Mesothelial cell of epicardium (in vitro differentiated cells): ENCODE data around the gene LTB4R. TPM values are rescaled to one million over a fixed set of nuclear protein-coding genes. Genes with fewer than 3 reads are reported as not detected.

Experiments
- DNase-seq, 2 experiments: peaks; one replicate each; pipeline ENCODE4 v3.0.0; 2021; ENCODE audit warnings: low spot score in 2 of 2; ENCODE audit not compliant: unreplicated experiment in 2 of 2
- H3K27ac Mint-ChIP-seq: 2 replicates; pipeline ENCODE4 v1.8.0; 2021; ENCODE audit warnings: mixed read lengths
- H3K27me3 Mint-ChIP-seq: 2 replicates; pipeline ENCODE4 v1.8.0; 2021; ENCODE audit warnings: low read depth, mixed read lengths
- H3K36me3 Mint-ChIP-seq: 2 replicates; pipeline ENCODE4 v1.8.0; 2021; ENCODE audit warnings: mixed read lengths
- H3K4me1 Mint-ChIP-seq: 2 replicates; pipeline ENCODE4 v1.8.0; 2021; ENCODE audit warnings: mixed read lengths
- H3K4me3 Mint-ChIP-seq: 2 replicates; pipeline ENCODE4 v1.8.0; 2021; ENCODE audit warnings: mild to moderate bottlenecking, moderate library complexity, mixed read lengths
- H3K9me3 Mint-ChIP-seq: 2 replicates; pipeline ENCODE4 v1.8.0; 2021; ENCODE audit warnings: mixed read lengths
- CTCF ChIP-seq: fragments of 200-600 bp; sonication (generic); IDR thresholded peaks from one replicate; pipeline ENCODE4 v1.5.0; 2021; ENCODE audit warnings: antibody characterized with exemption; ENCODE audit not compliant: unreplicated experiment
- total RNA-seq: library from RNA; stranded (reverse); gene quantifications from 3 replicates; pipeline ENCODE4 v1.2.1, GENCODE V29; 2021

Gene LTB4R
- total RNA-seq, 1 donor from 2014 or later = 11.8 TPM

- TF ChIP-seq CTCF = no peak
- DNase-seq = no peak
- peak overlapping the region; percentile 84 for H3K4me3 Mint-ChIP-seq
- peaks cover 13% of the 10 kb centered on the region for H3K36me3 Mint-ChIP-seq
- peak overlapping the region; percentile 93 for H3K27ac Mint-ChIP-seq
- H3K27me3 Mint-ChIP-seq = no peaks in the 10 kb centered on the region
- peaks cover 24% of the 10 kb centered on the region for H3K4me1 Mint-ChIP-seq
- H3K9me3 Mint-ChIP-seq = no peaks in the 10 kb centered on the region
These were observed 40.7 kb upstream of the LTB4R start for GRCh38 chr14:24270537-24271133.

- peaks cover 24% of the 10 kb centered on the region for H3K4me1 Mint-ChIP-seq
- TF ChIP-seq CTCF = peak; percentile 42
- H3K36me3 Mint-ChIP-seq = peaks cover 11% of the 10 kb centered on the region
- H3K9me3 Mint-ChIP-seq = no peaks in the 10 kb centered on the region
- H3K4me3 Mint-ChIP-seq = peak within 1 kb of the TSS; percentile 84
- no peaks in the 10 kb centered on the region for H3K27me3 Mint-ChIP-seq
- DNase-seq = peak; percentile 79 to 91
- peak within 1 kb of the TSS; percentile 93 for H3K27ac Mint-ChIP-seq
These were observed 40.0 kb upstream of the LTB4R start, which contains the start of gene RABGGTA for GRCh38 chr14:24271134-24271833. Gene RABGGTA (minus strand): TSS chr14:24271597. CDS start chr14:24271115, 482 bp downstream.

- Mint-ChIP-seq H3K4me3 (peak overlapping the region; percentile 84), H3K27ac (peak overlapping the region; percentile 78), H3K36me3 (peaks cover 6% of the 10 kb centered on the region), H3K27me3 (no peaks in the 10 kb centered on the region), H3K4me1 (peaks cover 24% of the 10 kb centered on the region), H3K9me3 (no peaks in the 10 kb centered on the region)
- TF ChIP-seq CTCF = no peak
- no peak for DNase-seq
These were observed 39.5 kb upstream of the LTB4R start for GRCh38 chr14:24271834-24272263.

- Mint-ChIP-seq H3K9me3 (no peaks in the 10 kb centered on the region), H3K4me3 (peak overlapping the region; percentile 84), H3K27me3 (no peaks in the 10 kb centered on the region), H3K27ac (peak overlapping the region; percentile 10), H3K4me1 (peaks cover 24% of the 10 kb centered on the region), H3K36me3 (no peaks in the 10 kb centered on the region)
- no peak for TF ChIP-seq CTCF
- DNase-seq = no peak
These were observed 38.8 kb upstream of the LTB4R start for GRCh38 chr14:24272467-24272866.

- no peak for DNase-seq
- Mint-ChIP-seq H3K27me3 (no peaks in the 10 kb centered on the region), H3K36me3 (no peaks in the 10 kb centered on the region), H3K27ac (peak overlapping the region; percentile 32), H3K4me3 (no peak overlapping the region), H3K9me3 (no peaks in the 10 kb centered on the region), H3K4me1 (peaks cover 24% of the 10 kb centered on the region)
- no peak for TF ChIP-seq CTCF
These were observed 37.8 kb upstream of the LTB4R start for GRCh38 chr14:24273422-24273998.
